ENCODE data around the gene COL28A1. TPM values are rescaled to one million over a fixed set of nuclear protein-coding genes. Genes with fewer than 3 reads are reported as not detected.

COL28A1 gene
- total RNA-seq, 5 donors from 2014 or later (not counting 1 experiment from before 2014, with no cell fraction given): 0.09 to 0.23 (median 0.19) TPM; not detected in 1

DNA sequence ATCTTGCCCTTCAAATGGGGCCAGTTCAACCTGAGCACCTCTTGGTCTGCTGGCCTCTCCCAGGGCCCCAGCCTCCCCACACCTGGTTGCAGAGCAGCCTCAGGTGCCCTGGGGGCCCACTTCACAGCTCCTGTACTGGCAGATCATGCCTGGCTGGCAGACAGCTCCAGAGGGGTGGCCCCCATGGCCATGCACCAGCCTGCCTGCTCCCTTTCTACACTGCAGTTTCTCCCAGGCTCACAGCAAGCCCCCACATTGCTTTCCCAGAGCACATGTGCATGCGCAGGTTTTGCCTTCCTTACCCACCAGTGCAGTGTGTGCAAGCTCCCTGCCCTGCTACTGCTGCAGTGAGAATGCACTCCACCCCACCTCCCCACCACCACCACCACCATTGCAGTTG lies 21.2 kb upstream of the COL28A1 start:
- Histone ChIP-seq H3K9me3 (no peaks in the 10 kb centered on the region), H3K27ac (ENCODE audit: low read length) (no peak overlapping the region), H3K27me3 (replicated peaks in 1 of 2; ENCODE audit: control insufficient read depth in 2 of 2, extremely low read depth in 1 of 2, insufficient read depth in 2 of 2, low read length in 1 of 2) (peaks cover 0 to 10% of the 10 kb centered on the region in 2 experiments), H3K4me3 (ENCODE audit: control insufficient read depth in 1 of 2, extremely low read depth in 1 of 2, low read length in 1 of 2) (no peak overlapping the region), H3K4me1 (ENCODE audit: control insufficient read depth in 1 of 2, extremely low read depth in 1 of 2, insufficient read depth in 2 of 2, low read length in 2 of 2) (no peaks in the 10 kb centered on the region), H3K36me3 (ENCODE audit: control insufficient read depth in 2 of 2, extremely low read depth in 1 of 2, insufficient read depth in 1 of 2, low read length in 1 of 2) (no peaks in the 10 kb centered on the region)
- ChIA-PET CTCF (interaction anchor here (0.5 to 0.6 kb wide), 2 partner anchors 19 to 1530 kb away, joined by 3 read pairs; no protein-coding TSS in a partner anchor), POLR2A (interaction anchor here in 1 of 2 donors (0.7 kb wide), 1 partner anchor 12 kb away, joined by 3 read pairs; no protein-coding TSS in a partner anchor)
- no peak overlapping the region for H3K27ac Mint-ChIP-seq
- H3K9me3 Mint-ChIP-seq: peaks cover 10 to 14% (median 12%) of the 10 kb centered on the region in 3 donors
- 91% methylated on average over 1 of the region's 1 CpG for WGBS (ENCODE audit: insufficient coverage)
- no peak overlapping the region for H3K4me3 Mint-ChIP-seq
- H3K36me3 Mint-ChIP-seq: peaks cover 30% of the 10 kb centered on the region
- no peaks in the 10 kb centered on the region for H3K4me1 Mint-ChIP-seq
- ATAC-seq (replicated peaks in 1 of 4) (no peak), DNase-seq (no peak)
- H3K27me3 Mint-ChIP-seq: no peaks in the 10 kb centered on the region

DNA sequence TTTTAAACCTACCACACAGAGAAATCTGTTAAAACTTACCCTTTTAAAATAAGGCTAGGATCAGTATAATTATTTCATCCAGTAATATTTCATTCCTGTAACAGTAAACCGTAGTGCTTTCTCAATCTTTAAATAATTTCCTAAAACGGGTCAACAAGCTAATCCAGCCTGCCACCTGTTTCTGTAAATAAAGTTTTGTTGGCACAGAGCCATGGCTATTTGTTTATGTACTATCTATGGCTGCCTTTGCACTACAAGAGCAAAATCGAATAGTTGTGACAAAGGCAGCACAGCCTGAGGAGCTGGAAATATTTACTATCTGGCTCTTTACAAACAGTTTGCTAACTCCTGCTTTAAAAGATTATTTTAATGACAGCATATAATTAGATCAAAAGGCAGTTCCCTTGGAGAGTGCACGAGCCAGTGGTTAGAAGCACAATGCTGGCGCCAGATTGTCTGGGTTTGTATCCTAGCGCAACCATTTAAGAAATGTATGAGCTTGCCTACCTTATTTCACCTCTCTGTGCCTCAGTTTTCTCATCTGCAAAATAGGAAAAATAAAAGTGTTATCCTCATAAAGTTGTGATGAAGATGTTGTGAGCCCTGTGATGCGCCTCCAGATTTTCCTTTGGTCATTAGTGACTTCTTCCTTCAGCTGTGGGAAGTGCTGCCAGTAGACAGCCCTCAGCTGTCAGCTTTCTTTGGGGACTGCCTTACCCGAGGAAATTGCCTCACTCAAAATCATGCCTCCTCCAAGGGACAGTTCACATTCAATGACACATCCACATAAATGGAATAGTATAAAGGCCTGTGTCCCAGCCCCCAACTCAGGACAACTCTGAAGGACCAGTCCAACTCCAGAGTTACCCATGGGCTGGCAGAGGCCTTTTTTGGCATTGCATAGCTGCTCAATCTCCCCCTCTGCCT lies 19.2 kb upstream of the COL28A1 start:
- H3K27me3 Mint-ChIP-seq: no peaks in the 10 kb centered on the region
- 54% methylated on average over 3 of the region's 8 CpGs for WGBS (ENCODE audit: insufficient coverage)
- CTCF ChIA-PET: no interaction called here
- Histone ChIP-seq H3K4me3 (ENCODE audit: control insufficient read depth in 1 of 2, extremely low read depth in 1 of 2, low read length in 1 of 2) (no peak overlapping the region), H3K27ac (ENCODE audit: low read length) (no peak overlapping the region), H3K27me3 (replicated peaks in 1 of 2; ENCODE audit: control insufficient read depth in 2 of 2, extremely low read depth in 1 of 2, insufficient read depth in 2 of 2, low read length in 1 of 2) (peaks cover 0 to 10% of the 10 kb centered on the region in 2 experiments), H3K4me1 (ENCODE audit: control insufficient read depth in 1 of 2, extremely low read depth in 1 of 2, insufficient read depth in 2 of 2, low read length in 2 of 2) (no peaks in the 10 kb centered on the region), H3K9me3 (no peaks in the 10 kb centered on the region), H3K36me3 (ENCODE audit: control insufficient read depth in 2 of 2, extremely low read depth in 1 of 2, insufficient read depth in 1 of 2, low read length in 1 of 2) (no peaks in the 10 kb centered on the region)
- peaks cover 9 to 14% (median 12%) of the 10 kb centered on the region in 3 donors for H3K9me3 Mint-ChIP-seq
- H3K4me1 Mint-ChIP-seq: no peaks in the 10 kb centered on the region
- no peak for DNase-seq
- H3K27ac Mint-ChIP-seq: no peak overlapping the region
- POLR2A ChIA-PET: no interaction called here
- no peak for ATAC-seq (replicated peaks in 1 of 4)
- no peak overlapping the region for H3K4me3 Mint-ChIP-seq
- H3K36me3 Mint-ChIP-seq: peaks cover 30% of the 10 kb centered on the region

DNA sequence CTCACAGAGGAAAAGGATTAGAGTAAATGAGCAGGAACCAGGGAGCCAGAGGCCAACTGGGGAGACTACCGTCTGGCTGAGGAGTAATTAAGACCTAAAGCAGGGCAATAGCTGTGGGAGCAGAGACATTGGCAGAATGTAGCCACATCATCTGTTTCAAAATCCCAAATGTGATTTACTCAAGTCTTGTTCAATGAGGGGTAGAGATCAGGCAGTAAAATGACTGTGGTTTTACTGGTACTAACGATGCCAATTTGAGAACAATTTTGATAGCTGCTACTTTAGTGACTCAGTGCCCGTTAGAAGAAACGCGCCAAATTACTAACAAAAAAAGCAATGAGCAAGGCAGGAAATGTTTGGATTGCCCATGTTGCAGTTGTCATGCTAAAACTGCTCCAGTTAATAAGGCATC lies 18.4 kb upstream of the COL28A1 start:
- Mint-ChIP-seq H3K4me3 (no peak overlapping the region), H3K27me3 (no peaks in the 10 kb centered on the region), H3K9me3 (peaks cover 6 to 10% (median 6%) of the 10 kb centered on the region in 3 donors), H3K27ac (no peak overlapping the region), H3K4me1 (no peaks in the 10 kb centered on the region), H3K36me3 (peaks cover 21% of the 10 kb centered on the region)
- ChIA-PET POLR2A (no interaction called here), CTCF (no interaction called here)
- ATAC-seq (replicated peaks in 1 of 4) (no peak), DNase-seq (no peak)
- H3K27me3 ChIP-seq (replicated peaks in 1 of 2; ENCODE audit: control insufficient read depth in 2 of 2, extremely low read depth in 1 of 2, insufficient read depth in 2 of 2, low read length in 1 of 2): peaks cover 0 to 10% of the 10 kb centered on the region in 2 experiments
- H3K4me1 ChIP-seq (ENCODE audit: control insufficient read depth in 1 of 2, extremely low read depth in 1 of 2, insufficient read depth in 2 of 2, low read length in 2 of 2): no peaks in the 10 kb centered on the region
- no peaks in the 10 kb centered on the region for H3K36me3 ChIP-seq (ENCODE audit: control insufficient read depth in 2 of 2, extremely low read depth in 1 of 2, insufficient read depth in 1 of 2, low read length in 1 of 2)
- no peak overlapping the region for H3K4me3 ChIP-seq (ENCODE audit: control insufficient read depth in 1 of 2, extremely low read depth in 1 of 2, low read length in 1 of 2)
- 96% methylated on average over 5 of the region's 5 CpGs for WGBS (ENCODE audit: insufficient coverage)
- H3K27ac ChIP-seq (ENCODE audit: low read length): no peak overlapping the region
- no peaks in the 10 kb centered on the region for H3K9me3 ChIP-seq

DNA sequence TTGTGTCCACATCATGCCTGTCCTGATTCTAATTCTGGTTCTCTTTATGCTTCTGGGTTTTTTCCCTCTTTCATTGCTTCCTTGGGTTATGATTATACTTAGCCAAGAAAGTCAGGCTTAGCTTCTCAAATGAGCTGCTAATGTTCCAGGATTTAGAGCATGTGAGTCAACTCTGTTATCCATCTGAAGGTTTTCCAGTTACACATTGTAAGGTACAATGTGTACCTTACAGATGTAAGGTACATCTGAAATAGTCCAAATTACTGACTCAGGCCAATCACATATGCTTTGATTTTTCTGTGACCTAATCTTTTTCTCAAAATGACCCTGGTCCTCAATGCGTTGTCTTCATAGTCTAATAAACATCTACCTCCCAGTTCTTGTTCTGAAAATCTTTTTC lies 17.7 kb upstream of the COL28A1 start:
- no peaks in the 10 kb centered on the region for H3K36me3 ChIP-seq (ENCODE audit: control insufficient read depth in 2 of 2, extremely low read depth in 1 of 2, insufficient read depth in 1 of 2, low read length in 1 of 2)
- peaks cover 0 to 10% of the 10 kb centered on the region in 2 experiments for H3K27me3 ChIP-seq (replicated peaks in 1 of 2; ENCODE audit: control insufficient read depth in 2 of 2, extremely low read depth in 1 of 2, insufficient read depth in 2 of 2, low read length in 1 of 2)
- no peaks in the 10 kb centered on the region for H3K4me1 ChIP-seq (ENCODE audit: control insufficient read depth in 1 of 2, extremely low read depth in 1 of 2, insufficient read depth in 2 of 2, low read length in 2 of 2)
- no peak overlapping the region for H3K27ac ChIP-seq (ENCODE audit: low read length)
- ChIA-PET CTCF (no interaction called here), POLR2A (no interaction called here)
- no peak overlapping the region for H3K4me3 ChIP-seq (ENCODE audit: control insufficient read depth in 1 of 2, extremely low read depth in 1 of 2, low read length in 1 of 2)
- Mint-ChIP-seq H3K36me3 (peaks cover 15% of the 10 kb centered on the region), H3K4me3 (no peak overlapping the region), H3K9me3 (peaks cover 0 to 4% (median 0%) of the 10 kb centered on the region in 3 donors), H3K27me3 (no peaks in the 10 kb centered on the region), H3K4me1 (no peaks in the 10 kb centered on the region), H3K27ac (no peak overlapping the region)
- H3K9me3 ChIP-seq: no peaks in the 10 kb centered on the region
- DNase-seq (no peak), ATAC-seq (replicated peaks in 1 of 4) (no peak)
- no CpG with 5 or more reads among the region's 1 CpG for WGBS (ENCODE audit: insufficient coverage)

DNA sequence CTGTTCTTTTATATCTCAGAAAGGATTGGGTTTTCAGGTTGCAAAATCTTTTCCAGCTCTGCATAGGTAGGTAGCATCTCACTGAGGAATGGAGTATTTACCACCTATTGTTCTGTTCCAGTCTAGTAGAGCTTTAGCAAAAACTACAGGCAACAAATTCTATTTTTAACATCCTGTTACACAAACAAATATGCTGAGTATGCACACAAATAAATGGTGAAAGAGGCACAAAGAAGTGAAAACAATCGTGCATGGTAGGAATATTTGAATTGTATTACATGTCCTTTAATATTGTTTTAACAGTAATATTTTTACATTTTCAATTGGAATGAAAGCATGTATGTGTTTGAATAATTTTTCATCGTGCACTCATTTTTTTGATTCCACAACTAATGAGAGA lies 16.5 kb upstream of the COL28A1 start:
- ChIA-PET CTCF (interaction anchor here in 1 of 2 donors (0.7 kb wide), 1 partner anchor 207 kb away, joined by 3 read pairs; no protein-coding TSS in a partner anchor), POLR2A (no interaction called here)
- Histone ChIP-seq H3K4me1 (ENCODE audit: control insufficient read depth in 1 of 2, extremely low read depth in 1 of 2, insufficient read depth in 2 of 2, low read length in 2 of 2) (no peaks in the 10 kb centered on the region), H3K9me3 (no peaks in the 10 kb centered on the region), H3K36me3 (ENCODE audit: control insufficient read depth in 2 of 2, extremely low read depth in 1 of 2, insufficient read depth in 1 of 2, low read length in 1 of 2) (no peaks in the 10 kb centered on the region), H3K27me3 (replicated peaks in 1 of 2; ENCODE audit: control insufficient read depth in 2 of 2, extremely low read depth in 1 of 2, insufficient read depth in 2 of 2, low read length in 1 of 2) (peaks cover 0 to 7% of the 10 kb centered on the region in 2 experiments), H3K4me3 (ENCODE audit: control insufficient read depth in 1 of 2, extremely low read depth in 1 of 2, low read length in 1 of 2) (no peak overlapping the region), H3K27ac (ENCODE audit: low read length) (no peak overlapping the region)
- Mint-ChIP-seq H3K9me3 (no peaks in the 10 kb centered on the region), H3K36me3 (peaks cover 5% of the 10 kb centered on the region), H3K27me3 (no peaks in the 10 kb centered on the region), H3K27ac (no peak overlapping the region), H3K4me3 (no peak overlapping the region), H3K4me1 (no peaks in the 10 kb centered on the region)
- ATAC-seq (replicated peaks in 1 of 4) (no peak), DNase-seq (no peak)
- no CpG with 5 or more reads among the region's 2 CpGs for WGBS (ENCODE audit: insufficient coverage)

DNA sequence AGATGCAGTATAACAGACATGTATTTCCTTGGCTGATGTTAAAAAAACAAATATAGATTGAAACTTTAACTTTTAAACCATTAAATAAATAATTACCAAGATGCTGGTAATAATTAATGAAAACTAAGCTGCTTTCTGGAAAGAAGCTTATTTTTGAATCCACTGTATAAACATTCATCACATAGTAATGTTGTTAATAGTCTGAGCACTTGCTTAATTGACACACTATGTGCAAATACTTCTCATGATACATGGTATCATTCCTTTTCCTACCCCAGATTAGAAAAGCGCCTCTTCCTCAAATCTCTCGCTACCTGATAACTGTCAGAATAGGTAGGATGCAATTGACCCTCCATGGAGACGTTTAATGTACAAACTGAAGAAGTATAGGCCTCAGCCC lies 15.0 kb upstream of the COL28A1 start:
- H3K36me3 Mint-ChIP-seq: peaks cover 5% of the 10 kb centered on the region
- Histone ChIP-seq H3K4me3 (ENCODE audit: control insufficient read depth in 1 of 2, extremely low read depth in 1 of 2, low read length in 1 of 2) (no peak overlapping the region), H3K27me3 (replicated peaks in 1 of 2; ENCODE audit: control insufficient read depth in 2 of 2, extremely low read depth in 1 of 2, insufficient read depth in 2 of 2, low read length in 1 of 2) (no peaks in the 10 kb centered on the region), H3K4me1 (ENCODE audit: control insufficient read depth in 1 of 2, extremely low read depth in 1 of 2, insufficient read depth in 2 of 2, low read length in 2 of 2) (no peaks in the 10 kb centered on the region), H3K27ac (ENCODE audit: low read length) (no peak overlapping the region), H3K36me3 (ENCODE audit: control insufficient read depth in 2 of 2, extremely low read depth in 1 of 2, insufficient read depth in 1 of 2, low read length in 1 of 2) (no peaks in the 10 kb centered on the region), H3K9me3 (no peaks in the 10 kb centered on the region)
- ATAC-seq (replicated peaks in 1 of 4) (no peak), DNase-seq (no peak)
- no peaks in the 10 kb centered on the region for H3K4me1 Mint-ChIP-seq
- H3K27me3 Mint-ChIP-seq: no peaks in the 10 kb centered on the region
- H3K4me3 Mint-ChIP-seq: no peak overlapping the region
- POLR2A ChIA-PET: no interaction called here
- CTCF ChIA-PET: interaction anchor here (0.7 to 1.5 kb wide), 3 partner anchors 445 to 451 kb away, joined by 3 to 5 read pairs (median 4); no protein-coding TSS in a partner anchor
- H3K27ac Mint-ChIP-seq: no peak overlapping the region
- H3K9me3 Mint-ChIP-seq: no peaks in the 10 kb centered on the region
- no CpG with 5 or more reads among the region's 3 CpGs for WGBS (ENCODE audit: insufficient coverage)

All from T-cell (primary cell).